K562 (cell line): Measurements from ENCODE around the gene ZNF775. TPM values are rescaled to one million over a fixed set of nuclear protein-coding genes. Genes with fewer than 3 reads are reported as not detected.

ENCODE experiments used
- ATF7 ChIP-seq: fragments of 450-650 bp; IDR thresholded peaks from 2 replicates; pipeline ENCODE4 v1.7.1; 2014; ENCODE audit warnings: mild to moderate bottlenecking, moderate library complexity
- BRCA1 ChIP-seq, 2 experiments: fragments of 450-650 bp in 1 of 2; sonication (generic) in 1 of 2; formaldehyde crosslinking in 1 of 2; IDR thresholded peaks; 2 replicates each; pipeline versions ENCODE4 v1.5.0 to v1.6.1; 2017 to 2020; ENCODE audit warnings: mild to moderate bottlenecking in 1 of 2, missing genetic modification reagents in 1 of 2
- EHMT2 ChIP-seq: fragments of 450-650 bp; IDR thresholded peaks from 2 replicates; pipeline ENCODE4 v1.6.1; 2018; ENCODE audit warnings: antibody characterized with exemption
- MGA ChIP-seq: fragments of 450-650 bp; IDR thresholded peaks from 2 replicates; pipeline ENCODE4 v1.6.1; 2016; ENCODE audit warnings: mild to moderate bottlenecking, moderate library complexity
- PML ChIP-seq: IDR thresholded peaks from 2 replicates; pipeline ENCODE4 v1.6.1; 2012; ENCODE audit warnings: low read length, inconsistent platforms
- SAP30 ChIP-seq: fragments of 200-600 bp; sonication (generic); IDR thresholded peaks from 2 replicates; pipeline ENCODE4 v1.6.1; 2012; ENCODE audit warnings: borderline replicate concordance, low read depth, mild to moderate bottlenecking, moderate library complexity, low read length, control low read depth, inconsistent platforms; ENCODE audit not compliant: insufficient read depth, poor library complexity, severe bottlenecking
- ZMIZ1 ChIP-seq, 2 experiments: fragments of 150-350 bp in 1 of 2; IDR thresholded peaks; 2 replicates each; pipeline ENCODE4 v1.6.1; 2012 to 2016; ENCODE audit warnings: low read depth in 2 of 2, low read length in 2 of 2, mild to moderate bottlenecking in 1 of 2, moderate library complexity in 1 of 2
- ZNF124 ChIP-seq: sonication (generic); formaldehyde crosslinking; IDR thresholded peaks from 2 replicates; pipeline ENCODE4 v1.8.1; 2022; ENCODE audit warnings: missing genetic modification reagents
- ZNF212 ChIP-seq: fragments of 450-650 bp; formaldehyde crosslinking; IDR thresholded peaks from 2 replicates; pipeline ENCODE4 v1.4.0; 2020; ENCODE audit warnings: mild to moderate bottlenecking
- ZNF324 ChIP-seq: fragments of 250-450 bp; sonication (Bioruptor Pico); IDR thresholded peaks from 2 replicates; pipeline ENCODE4 v1.4.0; 2020; ENCODE audit warnings: mild to moderate bottlenecking
- polyA plus RNA-seq, 8 experiments: library from polyadenylated mRNA; depleted of rRNA in 4 of 8; stranded (reverse) in 5 of 8; unstranded in 3 of 8; fragments of >200 nt; fragmentation: Nextera tagmentation in 2 of 8; fragmentation: Illumina TruSeq in 1 of 8; extraction: Ambion mirVana in 2 of 8; extraction: Trizol in 1 of 8; gene quantifications; 2 replicates each; pipeline versions ENCODE4 v1.2.1 to v1.2.3, GENCODE V29; 2011 to 2014; ENCODE audit warnings: inconsistent platforms in 1 of 8, missing spikeins in 1 of 8
- total RNA-seq, 7 experiments: library from RNA; depleted of rRNA in 6 of 7; stranded (reverse); fragments of >200 nt in 6 of 7; fragmentation: Illumina TruSeq in 2 of 7; extraction: Trizol in 2 of 7; gene quantifications; 2 replicates each; pipeline versions ENCODE4 v1.2.1 to v1.2.3, GENCODE V29; 2011 to 2021; ENCODE audit warnings: low replicate concordance in 1 of 7

The ZNF775 gene
- total and polyA plus RNA-seq, 9 of the 15 experiments (the other 6 are each of a cell fraction or from before 2014, with no cell fraction given) = 0.04 to 18.7 (median 4.9) TPM

GRCh38 chr7:150431839-150432658, 52.9 kb downstream of the ZNF775 start (continued):
- TF ChIP-seq ZMIZ1 (IDR thresholded peaks at IDR 0.05; ENCODE audit: low read depth in 2 of 2, low read length in 2 of 2) (peak in 1 of 2 experiments; percentile 12; a peak in 1 of 4 replicates), PML (0 out of 2 replicates have a peak, but pooled peaks have one; percentile 17), ZNF124 (no peak), EHMT2 (peak; percentile 92), ZNF324 (no peak; the same call in 1 of the 2 replicates), SAP30 (no peak), ZNF212 (CRISPR knock-in tag) (peak; percentile 72; the same call in 1 of the 2 replicates), BRCA1 (IDR thresholded peaks at IDR 0.05) (no peak), BRCA1 (CRISPR knock-in tag; IDR thresholded peaks at IDR 0.05) (no peak), MGA (peak; percentile 83), ATF7 (peak; percentile 17; the same call in 1 of the 2 replicates)
